ENCODE measurements around the gene LIMD2. TPM values are rescaled to one million over a fixed set of nuclear protein-coding genes. Genes with fewer than 3 reads are reported as not detected.

The LIMD2 gene
- total and polyA plus RNA-seq, 2 donors (not counting 1 experiment from before 2014, with no cell fraction given), result 2.9 to 3.1 TPM

- DNase-seq (ENCODE audit: low read depth in 2 of 2), result no peak
- H4K20me1 ChIP-seq (ENCODE audit: control insufficient read depth, extremely low read depth, insufficient read depth, low read length), result no peaks in the 10 kb centered on the region
- no peak overlapping the region for H3K4me2 ChIP-seq (ENCODE audit: extremely low read depth, insufficient read depth, low read length)
- H3K27me3 ChIP-seq (ENCODE audit: control insufficient read depth, insufficient read depth, low read length), result no peaks in the 10 kb centered on the region
- no peak overlapping the region for H3K4me3 ChIP-seq (replicated peaks in 1 of 4; ENCODE audit: control extremely low read depth in 1 of 4, insufficient read depth in 1 of 4, low read depth in 3 of 4, low read length in 4 of 4)
- H3K79me2 ChIP-seq (ENCODE audit: control insufficient read depth, insufficient read depth, low read length), result no peaks in the 10 kb centered on the region
- no peak for TF ChIP-seq EZH2 (IDR thresholded peaks at IDR 0.05; ENCODE audit: low read length, missing control alignments)
- TF ChIP-seq CTCF (conservative IDR thresholded peaks at IDR 0.05 in 1 of 2, IDR thresholded peaks at IDR 0.05 in 1 of 2; ENCODE audit: low read depth in 1 of 2, low read length in 2 of 2), result no peak
- H2AFZ ChIP-seq (ENCODE audit: low read length), result no peak overlapping the region
- no peak overlapping the region for H3K9ac ChIP-seq (ENCODE audit: insufficient read depth, low read length)
- no peaks in the 10 kb centered on the region for H3K4me1 ChIP-seq (ENCODE audit: control insufficient read depth, extremely low read depth, insufficient read depth, low read length)
- H3K36me3 ChIP-seq (ENCODE audit: control insufficient read depth, insufficient read depth, low read length), result peaks cover 7% of the 10 kb centered on the region
- no peak overlapping the region for H3K27ac ChIP-seq (ENCODE audit: insufficient read depth, low read length)
- no peaks in the 10 kb centered on the region for H3K9me3 ChIP-seq (ENCODE audit: control insufficient read depth, insufficient read depth, low read depth, low read length)
These were observed 3.8 kb upstream of the LIMD2 start for GRCh38 chr17:63703556-63704258.

GRCh38 chr17:63703029-63703428 lies 3.1 kb upstream of the LIMD2 start:
- H3K9me3 ChIP-seq (ENCODE audit: control insufficient read depth, insufficient read depth, low read depth, low read length), result no peaks in the 10 kb centered on the region
- H3K27ac ChIP-seq (ENCODE audit: insufficient read depth, low read length), result no peak overlapping the region
- H3K27me3 ChIP-seq (ENCODE audit: control insufficient read depth, insufficient read depth, low read length), result no peaks in the 10 kb centered on the region
- no peak for TF ChIP-seq EZH2 (IDR thresholded peaks at IDR 0.05; ENCODE audit: low read length, missing control alignments)
- no peak overlapping the region for H3K4me3 ChIP-seq (replicated peaks in 1 of 4; ENCODE audit: control extremely low read depth in 1 of 4, insufficient read depth in 1 of 4, low read depth in 3 of 4, low read length in 4 of 4)
- H3K4me2 ChIP-seq (ENCODE audit: extremely low read depth, insufficient read depth, low read length), result no peak overlapping the region
- no peaks in the 10 kb centered on the region for H3K4me1 ChIP-seq (ENCODE audit: control insufficient read depth, extremely low read depth, insufficient read depth, low read length)
- peaks cover 7% of the 10 kb centered on the region for H3K36me3 ChIP-seq (ENCODE audit: control insufficient read depth, insufficient read depth, low read length)
- no peak overlapping the region for H3K9ac ChIP-seq (ENCODE audit: insufficient read depth, low read length)
- H2AFZ ChIP-seq (ENCODE audit: low read length), result no peak overlapping the region
- no peak for DNase-seq (ENCODE audit: low read depth in 2 of 2)
- no peaks in the 10 kb centered on the region for H3K79me2 ChIP-seq (ENCODE audit: control insufficient read depth, insufficient read depth, low read length)
- no peaks in the 10 kb centered on the region for H4K20me1 ChIP-seq (ENCODE audit: control insufficient read depth, extremely low read depth, insufficient read depth, low read length)

- Histone ChIP-seq H3K4me1 (ENCODE audit: control insufficient read depth, extremely low read depth, insufficient read depth, low read length) (no peaks in the 10 kb centered on the region), H4K20me1 (ENCODE audit: control insufficient read depth, extremely low read depth, insufficient read depth, low read length) (no peaks in the 10 kb centered on the region), H3K36me3 (ENCODE audit: control insufficient read depth, insufficient read depth, low read length) (peaks cover 7% of the 10 kb centered on the region), H3K27me3 (ENCODE audit: control insufficient read depth, insufficient read depth, low read length) (no peaks in the 10 kb centered on the region), H3K9me3 (ENCODE audit: control insufficient read depth, insufficient read depth, low read depth, low read length) (no peaks in the 10 kb centered on the region), H3K9ac (ENCODE audit: insufficient read depth, low read length) (no peak overlapping the region), H3K4me3 (replicated peaks in 1 of 4; ENCODE audit: control extremely low read depth in 1 of 4, insufficient read depth in 1 of 4, low read depth in 3 of 4, low read length in 4 of 4) (no peak overlapping the region), H3K4me2 (ENCODE audit: extremely low read depth, insufficient read depth, low read length) (no peak overlapping the region), H2AFZ (ENCODE audit: low read length) (no peak overlapping the region), H3K79me2 (ENCODE audit: control insufficient read depth, insufficient read depth, low read length) (no peaks in the 10 kb centered on the region), H3K27ac (ENCODE audit: insufficient read depth, low read length) (no peak overlapping the region)
- TF ChIP-seq CTCF (conservative IDR thresholded peaks at IDR 0.05 in 1 of 2, IDR thresholded peaks at IDR 0.05 in 1 of 2; ENCODE audit: low read depth in 1 of 2, low read length in 2 of 2) (no peak), EZH2 (IDR thresholded peaks at IDR 0.05; ENCODE audit: low read length, missing control alignments) (no peak)
- DNase-seq (ENCODE audit: low read depth in 2 of 2), result no peak
These were observed 2.7 kb upstream of the LIMD2 start for GRCh38 chr17:63702721-63703015.

Measured in fibroblast of lung (primary cell).